Measurements from ENCODE around the gene TPD52L1. TPM values are rescaled to one million over a fixed set of nuclear protein-coding genes. Genes with fewer than 3 reads are reported as not detected.
"Not testable (repeated sequence)": the region's sequence is repeated elsewhere in the genome, so short reads cannot be mapped to it uniquely, and the experiment has no call there.

Gene TPD52L1
- total RNA-seq, 1 donor from 2014 or later = 57.7 TPM

DNA sequence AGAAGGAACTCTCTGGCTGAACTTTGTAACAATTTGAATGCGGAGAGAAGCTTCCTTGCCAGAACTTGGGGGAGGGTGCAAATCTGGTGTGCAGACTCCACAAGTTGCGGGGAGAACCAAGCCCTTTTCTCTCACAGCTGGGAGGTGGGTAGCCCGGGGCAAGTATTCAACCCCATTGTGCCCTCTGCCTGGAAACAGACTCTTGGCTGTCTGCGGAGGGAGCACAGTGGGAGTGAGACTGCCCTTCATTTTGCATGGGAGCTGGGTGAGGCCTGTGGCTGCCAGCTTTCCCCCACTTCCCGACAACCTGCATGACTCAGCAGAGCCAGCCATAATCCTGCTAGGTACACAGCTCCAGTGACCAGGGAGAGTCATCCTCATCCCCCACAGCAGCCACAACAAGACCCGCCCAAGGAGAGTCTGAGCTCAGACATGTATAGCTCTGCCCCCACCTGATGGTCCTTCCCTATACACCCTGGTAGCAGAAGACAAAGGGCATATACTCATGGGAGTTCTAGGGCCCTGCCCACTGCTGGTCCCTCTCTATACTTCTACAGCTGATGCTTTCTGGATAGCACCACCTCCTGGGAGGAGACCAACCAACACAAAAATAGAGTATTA, 29.4 kb upstream of the TPD52L1 start:
- DNase-seq (ENCODE audit: low read depth) = no peak
- Histone ChIP-seq H3K36me3 (ENCODE audit: control insufficient read depth, insufficient read depth, low read length) (no peaks in the 10 kb centered on the region), H3K4me3 (ENCODE audit: low read depth, low read length) (no peak overlapping the region), H3K27me3 (ENCODE audit: control insufficient read depth, insufficient read depth, low read length) (no peaks in the 10 kb centered on the region)
- TF ChIP-seq, protein P1, sequence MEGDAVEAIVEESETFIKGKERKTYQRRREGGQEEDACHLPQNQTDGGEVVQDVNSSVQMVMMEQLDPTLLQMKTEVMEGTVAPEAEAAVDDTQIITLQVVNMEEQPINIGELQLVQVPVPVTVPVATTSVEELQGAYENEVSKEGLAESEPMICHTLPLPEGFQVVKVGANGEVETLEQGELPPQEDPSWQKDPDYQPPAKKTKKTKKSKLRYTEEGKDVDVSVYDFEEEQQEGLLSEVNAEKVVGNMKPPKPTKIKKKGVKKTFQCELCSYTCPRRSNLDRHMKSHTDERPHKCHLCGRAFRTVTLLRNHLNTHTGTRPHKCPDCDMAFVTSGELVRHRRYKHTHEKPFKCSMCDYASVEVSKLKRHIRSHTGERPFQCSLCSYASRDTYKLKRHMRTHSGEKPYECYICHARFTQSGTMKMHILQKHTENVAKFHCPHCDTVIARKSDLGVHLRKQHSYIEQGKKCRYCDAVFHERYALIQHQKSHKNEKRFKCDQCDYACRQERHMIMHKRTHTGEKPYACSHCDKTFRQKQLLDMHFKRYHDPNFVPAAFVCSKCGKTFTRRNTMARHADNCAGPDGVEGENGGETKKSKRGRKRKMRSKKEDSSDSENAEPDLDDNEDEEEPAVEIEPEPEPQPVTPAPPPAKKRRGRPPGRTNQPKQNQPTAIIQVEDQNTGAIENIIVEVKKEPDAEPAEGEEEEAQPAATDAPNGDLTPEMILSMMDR (IDR thresholded peaks at IDR 0.05; ENCODE audit: insufficient read depth, low read length, poor library complexity, severe bottlenecking) = no peak

DNA sequence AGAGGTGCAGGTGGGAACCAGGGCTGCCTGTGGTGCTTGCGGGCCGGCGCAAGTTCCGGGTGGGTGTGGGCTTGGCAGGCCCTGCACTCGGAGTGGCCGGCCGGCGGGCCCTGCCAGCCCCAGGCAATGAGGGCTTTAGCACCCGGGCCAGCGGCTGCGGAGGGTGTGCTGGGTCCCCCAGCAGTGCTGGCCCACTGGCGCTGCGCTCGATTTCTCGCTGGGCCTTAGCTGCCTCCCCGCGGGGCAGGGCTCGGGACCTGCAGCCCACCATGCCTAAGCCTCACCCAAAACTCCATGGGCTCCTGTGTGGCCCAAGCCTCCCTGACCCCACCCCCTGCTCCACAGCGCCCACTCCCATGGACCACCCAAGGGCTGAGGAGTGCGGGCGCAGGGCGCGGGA, 27.7 kb upstream of the TPD52L1 start:
- not testable (repeated sequence) for H3K36me3 ChIP-seq (ENCODE audit: control insufficient read depth, insufficient read depth, low read length); H3K27me3 ChIP-seq (ENCODE audit: control insufficient read depth, insufficient read depth, low read length); DNase-seq (ENCODE audit: low read depth); H3K4me3 ChIP-seq (ENCODE audit: low read depth, low read length)

DNA sequence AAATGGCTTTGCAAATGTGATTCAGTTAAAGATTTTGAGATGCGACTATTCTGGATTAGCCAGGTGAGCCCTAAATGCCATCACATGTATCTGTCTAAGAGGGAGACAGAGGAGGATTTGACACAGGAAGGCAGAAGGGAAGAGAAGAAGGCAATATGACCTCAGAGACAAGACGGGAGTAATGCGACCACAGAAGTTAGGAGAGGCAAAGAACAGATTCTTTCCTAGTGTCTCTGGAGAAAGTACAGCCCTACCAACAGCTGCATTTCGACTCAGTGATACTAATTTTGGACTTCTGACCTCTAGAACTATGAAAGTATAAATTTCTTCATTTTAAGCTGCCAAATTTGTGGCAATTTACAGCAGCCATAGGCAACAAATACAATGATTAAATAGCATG, 24.2 kb upstream of the TPD52L1 start:
- no peaks in the 10 kb centered on the region for H3K27me3 ChIP-seq (ENCODE audit: control insufficient read depth, insufficient read depth, low read length)
- no peaks in the 10 kb centered on the region for H3K36me3 ChIP-seq (ENCODE audit: control insufficient read depth, insufficient read depth, low read length)
- no peak for DNase-seq (ENCODE audit: low read depth)
- H3K4me3 ChIP-seq (ENCODE audit: low read depth, low read length) = no peak overlapping the region
- TF ChIP-seq, protein P1 (IDR thresholded peaks at IDR 0.05; ENCODE audit: insufficient read depth, low read length, poor library complexity, severe bottlenecking) = no peak

DNA sequence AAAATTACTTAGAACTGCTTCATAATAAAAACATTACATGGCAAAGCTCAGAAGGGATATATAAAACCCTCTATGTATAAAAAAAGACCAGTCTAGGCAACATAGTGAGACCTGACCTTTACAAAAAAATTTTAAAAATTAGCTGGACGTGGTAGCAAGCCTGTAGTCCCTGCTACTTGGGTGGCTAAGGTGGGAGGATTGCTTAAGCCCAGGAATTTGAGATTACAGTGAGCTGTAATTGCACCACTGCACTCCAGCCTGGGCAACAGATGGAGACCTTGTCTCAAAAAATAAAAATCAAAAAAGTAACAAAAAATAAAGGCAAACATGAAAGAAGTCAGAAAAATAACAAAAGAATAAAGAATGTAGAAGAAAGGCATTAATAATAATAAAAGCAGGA, 21.5 kb upstream of the TPD52L1 start:
- no peak for DNase-seq (ENCODE audit: low read depth)
- Histone ChIP-seq H3K36me3 (ENCODE audit: control insufficient read depth, insufficient read depth, low read length) (no peaks in the 10 kb centered on the region), H3K27me3 (ENCODE audit: control insufficient read depth, insufficient read depth, low read length) (no peaks in the 10 kb centered on the region), H3K4me3 (ENCODE audit: low read depth, low read length) (no peak overlapping the region)
- TF ChIP-seq, protein P1 (IDR thresholded peaks at IDR 0.05; ENCODE audit: insufficient read depth, low read length, poor library complexity, severe bottlenecking) = no peak

DNA sequence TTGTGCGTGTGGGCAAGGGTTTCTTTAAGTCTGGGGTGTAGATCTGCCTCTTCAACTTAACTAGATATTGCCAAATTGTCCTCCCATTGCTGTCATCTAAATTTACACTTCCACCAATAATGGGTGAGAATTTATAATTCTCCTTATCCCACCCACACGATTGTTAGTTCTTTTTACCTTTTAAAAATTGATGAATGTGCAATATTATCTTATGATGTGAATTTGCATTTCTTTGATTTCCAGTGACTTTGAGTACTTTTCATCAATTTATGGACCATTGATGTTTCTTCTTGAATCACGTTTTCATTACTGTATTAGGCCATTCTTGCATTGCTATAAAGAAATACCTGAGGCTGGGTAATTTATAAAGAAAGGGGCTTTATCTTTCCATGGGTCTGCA, 17.2 kb upstream of the TPD52L1 start:
- TF ChIP-seq, protein P1 (IDR thresholded peaks at IDR 0.05; ENCODE audit: insufficient read depth, low read length, poor library complexity, severe bottlenecking) = no peak
- no peaks in the 10 kb centered on the region for H3K27me3 ChIP-seq (ENCODE audit: control insufficient read depth, insufficient read depth, low read length)
- DNase-seq (ENCODE audit: low read depth) = no peak
- H3K36me3 ChIP-seq (ENCODE audit: control insufficient read depth, insufficient read depth, low read length) = no peaks in the 10 kb centered on the region
- no peak overlapping the region for H3K4me3 ChIP-seq (ENCODE audit: low read depth, low read length)

DNA sequence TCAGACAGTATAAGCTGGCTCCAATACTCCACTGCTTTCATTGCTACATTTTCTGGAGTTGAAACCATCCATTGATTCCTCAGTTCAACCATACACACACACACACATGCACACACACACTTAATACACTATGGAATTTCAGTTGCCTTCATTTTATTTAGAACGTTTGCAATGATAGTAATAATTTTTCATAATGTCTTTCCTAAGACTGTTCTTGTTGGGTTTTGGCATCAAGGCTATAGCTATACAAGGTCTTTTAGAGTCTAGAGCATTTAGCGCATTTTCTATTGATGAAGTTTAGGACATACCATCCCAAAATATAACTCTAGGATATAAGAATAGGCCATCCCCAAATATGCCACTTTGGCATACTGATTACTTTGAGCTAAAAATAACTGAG, 15.5 kb upstream of the TPD52L1 start:
- H3K27me3 ChIP-seq (ENCODE audit: control insufficient read depth, insufficient read depth, low read length) = no peaks in the 10 kb centered on the region
- H3K36me3 ChIP-seq (ENCODE audit: control insufficient read depth, insufficient read depth, low read length) = no peaks in the 10 kb centered on the region
- no peak for DNase-seq (ENCODE audit: low read depth)
- TF ChIP-seq, protein P1 (IDR thresholded peaks at IDR 0.05; ENCODE audit: insufficient read depth, low read length, poor library complexity, severe bottlenecking) = no peak
- no peak overlapping the region for H3K4me3 ChIP-seq (ENCODE audit: low read depth, low read length)

Measured in kidney epithelial cell (primary cell).